DMS153 treated with DMSO at 0.1 percent for 48 hours (cell line): Measurements from ENCODE around the gene WWP2.
A peak's percentile ranks its signal among the peaks of the same experiment; 100 is the strongest.

Experiments
- DNase-seq: peaks from one replicate; lab custom pipeline; 2025; ENCODE audit not compliant: unreplicated experiment; lab: John Stamatoyannopoulos, UW

The WWP2 gene

DNA sequence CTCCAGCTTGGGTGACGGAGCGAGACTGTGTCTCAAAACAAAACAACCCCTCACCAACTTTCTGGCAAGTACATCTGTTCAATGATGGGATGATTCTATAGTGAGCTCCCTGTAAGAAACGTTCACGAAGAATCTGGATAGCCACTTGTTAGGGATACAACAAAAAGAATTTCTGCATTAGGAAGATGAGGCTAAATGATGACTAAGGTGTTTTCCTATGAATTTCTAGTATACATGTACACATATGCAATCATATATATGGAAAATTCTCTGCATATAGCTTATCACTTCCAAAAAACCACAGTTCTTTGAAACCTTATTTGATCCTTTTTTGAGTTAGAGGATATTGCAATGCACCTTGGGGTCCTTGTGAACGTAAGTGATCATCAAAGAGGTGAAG, 124.6 kb downstream of the WWP2 start:
- DNase-seq = no peak

DNA sequence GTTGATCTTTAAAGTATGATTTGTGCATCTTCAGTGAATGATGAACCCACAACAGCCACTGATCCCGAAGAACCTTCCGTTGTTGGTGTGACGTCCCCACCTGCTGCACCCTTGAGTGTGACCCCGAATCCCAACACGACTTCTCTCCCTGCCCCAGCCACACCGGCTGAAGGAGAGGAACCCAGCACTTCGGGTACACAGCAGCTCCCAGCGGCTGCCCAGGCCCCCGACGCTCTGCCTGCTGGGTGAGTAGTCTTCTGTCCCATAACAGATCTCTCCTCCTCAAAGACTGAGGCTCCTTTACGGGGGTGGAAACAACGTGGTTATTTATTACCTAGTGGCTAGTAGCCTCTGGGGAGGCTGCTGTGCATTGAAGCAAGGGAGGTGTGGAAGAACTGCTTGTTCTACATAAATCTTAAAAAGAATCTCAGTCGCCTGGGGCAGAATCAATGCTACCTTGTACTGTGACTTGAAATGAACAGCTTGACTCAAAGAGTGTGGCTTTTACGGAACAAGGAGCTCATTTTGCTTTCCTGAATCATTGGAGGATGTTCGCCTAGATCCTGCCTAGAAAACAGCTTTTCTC, 126.0 kb downstream of the WWP2 start:
- DNase-seq = no peak

DNA sequence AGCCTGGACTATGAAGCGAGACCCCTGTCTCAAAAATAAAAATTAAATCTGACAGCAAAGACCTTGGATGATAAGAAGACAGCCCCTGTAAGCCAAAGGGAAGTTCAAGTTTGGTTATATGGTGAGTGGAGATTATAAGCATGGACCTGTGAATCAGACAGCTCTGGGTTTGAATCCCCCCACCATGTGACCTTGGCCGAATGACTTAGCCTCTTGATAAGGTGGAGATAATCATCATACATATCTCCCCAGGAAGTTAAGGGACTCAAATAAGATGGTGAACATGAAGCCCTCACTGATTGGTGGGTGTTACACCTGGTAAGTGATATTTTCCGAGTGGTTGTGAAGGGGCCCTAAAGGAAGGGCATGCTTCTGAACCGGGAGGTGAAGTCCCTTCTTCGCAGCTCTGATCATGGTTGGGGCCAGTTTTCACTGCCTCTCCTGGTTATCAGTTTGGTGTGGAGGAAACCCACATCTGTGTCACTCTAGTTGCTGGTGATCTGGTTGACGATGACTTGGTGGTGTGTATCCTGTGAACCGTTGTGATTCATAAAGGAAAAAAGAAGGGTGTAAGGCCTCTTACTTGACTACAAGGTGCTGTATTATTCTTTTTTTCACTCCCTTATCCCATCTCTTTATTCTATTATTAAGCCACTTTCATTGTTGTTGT, 127.3 kb downstream of the WWP2 start:
- DNase-seq = no peak

DNA sequence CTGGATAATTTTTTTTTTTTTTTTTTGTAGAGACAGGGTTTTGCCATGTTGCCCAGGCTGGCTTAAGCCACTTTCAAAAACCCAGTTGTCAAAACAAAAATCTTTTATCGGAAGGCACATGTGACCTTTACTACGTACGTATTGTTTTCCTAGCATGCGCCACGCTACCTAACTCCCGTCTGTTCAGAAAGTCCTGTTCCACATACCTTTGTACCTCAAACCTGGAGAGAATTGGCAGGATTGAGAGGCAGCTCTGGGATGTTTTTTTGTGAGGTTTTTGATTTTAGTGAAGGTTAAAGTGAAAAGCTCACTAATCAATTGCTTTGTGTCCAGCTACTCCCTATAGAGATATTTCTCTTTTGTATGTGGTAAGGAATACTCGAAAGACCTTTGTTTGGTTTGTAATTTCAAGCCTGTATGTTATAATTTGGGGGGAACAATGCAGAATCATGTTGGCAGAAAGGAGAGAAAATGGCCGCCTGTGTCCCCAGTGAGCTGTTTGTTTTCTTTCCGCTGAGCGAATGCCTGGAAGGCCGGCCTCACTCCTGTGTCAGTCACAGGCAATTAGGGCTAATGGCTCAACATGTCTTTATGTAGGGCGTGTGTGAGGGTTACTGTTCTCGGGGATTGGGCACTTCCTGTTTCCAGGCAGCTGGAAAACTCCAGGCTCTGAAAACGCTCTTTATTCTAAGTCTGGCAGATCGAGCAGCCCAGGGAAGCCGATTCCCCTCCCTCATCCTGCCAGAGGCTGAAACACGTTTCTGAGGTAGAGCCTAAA, 128.2 kb downstream of the WWP2 start:
- peak; percentile 83 for DNase-seq

DNA sequence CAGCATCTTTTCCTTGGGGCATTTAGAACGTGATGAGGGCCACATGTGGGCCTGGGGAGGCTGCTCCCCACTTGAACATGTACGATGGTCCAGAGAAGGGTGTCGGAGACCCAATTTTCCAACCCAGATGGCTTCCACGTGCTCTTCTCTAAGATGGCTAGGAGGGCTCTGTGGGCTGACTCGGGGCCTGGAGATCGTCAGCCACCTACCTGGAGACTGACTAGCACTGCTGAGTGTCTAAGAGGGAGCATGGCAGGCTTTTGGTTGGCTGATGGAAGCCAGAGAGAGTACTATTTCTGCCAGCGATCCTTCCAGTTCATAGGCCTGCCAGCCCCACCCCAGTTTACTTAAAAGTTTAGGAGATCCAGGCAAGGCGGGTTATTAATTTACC, 128.8 kb downstream of the WWP2 start:
- DNase-seq = no peak

DNA sequence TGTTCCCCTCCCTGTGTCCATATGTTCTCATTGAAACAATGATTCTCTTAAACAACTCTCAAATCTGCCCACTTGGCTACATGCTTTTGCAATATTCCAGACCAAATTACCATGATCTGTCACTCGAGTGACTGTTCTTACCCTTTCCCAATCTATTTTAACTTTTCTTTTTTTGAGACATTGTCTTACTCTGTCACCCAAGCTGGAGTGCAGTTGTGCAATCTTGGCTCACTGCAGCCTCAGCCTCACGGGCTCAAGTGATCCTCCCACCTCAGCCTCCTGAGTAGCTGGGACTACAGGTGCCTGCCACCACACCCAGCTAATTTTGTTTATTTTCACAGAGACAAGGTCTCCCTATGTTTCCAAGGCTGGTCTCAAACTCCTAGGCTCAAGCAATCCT, 130.2 kb downstream of the WWP2 start:
- DNase-seq = no peak

DNA sequence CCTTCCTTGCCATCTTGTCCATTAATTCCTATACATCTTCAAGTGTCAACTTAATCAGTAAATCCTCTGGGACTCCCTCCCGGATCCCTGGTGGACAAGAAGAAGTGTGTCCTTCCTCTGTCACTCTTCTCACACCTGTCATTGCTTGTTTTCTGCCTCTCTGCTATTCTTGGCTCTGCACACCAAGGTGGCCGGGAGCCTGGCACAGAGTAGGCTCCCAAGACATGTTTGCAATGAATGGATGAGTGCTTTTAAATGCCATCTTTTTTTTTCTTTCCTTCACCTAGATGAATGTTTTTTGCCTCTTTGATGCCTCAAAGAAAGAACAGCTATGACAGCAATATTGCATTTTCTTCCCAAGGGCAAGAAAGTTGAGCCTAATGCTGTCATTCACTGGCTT, 131.0 kb downstream of the WWP2 start:
- DNase-seq = no peak

DNA sequence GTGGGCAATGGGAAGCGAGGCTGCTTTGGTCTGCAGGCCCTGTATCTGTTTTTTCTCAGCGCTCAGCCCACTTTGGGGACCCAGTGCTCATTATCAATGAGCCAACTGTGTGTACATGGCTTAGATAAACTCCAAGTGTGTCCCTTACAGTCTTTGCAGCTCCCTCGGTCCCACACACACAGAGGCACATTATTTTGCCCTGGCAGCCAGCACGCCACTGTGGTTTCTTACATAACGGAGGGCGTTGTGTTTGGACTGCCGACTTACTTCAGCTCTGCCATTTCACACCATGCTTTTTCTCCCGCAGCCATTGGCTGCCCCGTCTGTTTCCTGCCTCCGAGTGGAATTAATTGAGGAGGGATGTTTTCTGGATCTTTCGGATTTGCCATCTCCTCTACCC, 132.5 kb downstream of the WWP2 start:
- DNase-seq = no peak

DNA sequence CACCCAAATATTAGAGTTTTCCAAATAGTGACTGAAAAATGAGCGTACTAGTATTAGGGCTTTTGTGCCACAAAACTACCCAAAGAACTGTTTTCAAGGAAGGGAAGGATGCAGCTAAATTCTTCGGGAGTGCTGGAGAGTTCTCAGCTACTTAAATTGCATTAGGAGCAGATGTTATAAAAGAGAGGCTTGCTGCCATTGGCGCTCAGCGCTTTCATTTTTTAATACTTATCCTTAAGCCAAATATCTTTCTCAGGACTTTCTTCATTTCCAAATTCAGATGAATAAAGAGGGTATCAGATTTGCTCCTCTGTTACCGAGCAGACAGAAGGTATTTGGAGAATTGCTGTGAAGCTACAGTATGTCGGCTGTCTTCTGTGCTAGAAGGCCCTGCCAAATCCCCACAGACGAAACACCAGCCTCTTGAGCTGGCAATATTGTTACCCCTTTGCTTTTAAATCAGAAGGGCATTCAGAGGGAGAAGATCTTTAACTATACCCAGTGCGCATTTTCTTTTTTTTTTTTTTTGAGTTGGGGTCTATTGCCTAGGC, 141.8 kb downstream of the WWP2 start:
- no peak for DNase-seq

DNA sequence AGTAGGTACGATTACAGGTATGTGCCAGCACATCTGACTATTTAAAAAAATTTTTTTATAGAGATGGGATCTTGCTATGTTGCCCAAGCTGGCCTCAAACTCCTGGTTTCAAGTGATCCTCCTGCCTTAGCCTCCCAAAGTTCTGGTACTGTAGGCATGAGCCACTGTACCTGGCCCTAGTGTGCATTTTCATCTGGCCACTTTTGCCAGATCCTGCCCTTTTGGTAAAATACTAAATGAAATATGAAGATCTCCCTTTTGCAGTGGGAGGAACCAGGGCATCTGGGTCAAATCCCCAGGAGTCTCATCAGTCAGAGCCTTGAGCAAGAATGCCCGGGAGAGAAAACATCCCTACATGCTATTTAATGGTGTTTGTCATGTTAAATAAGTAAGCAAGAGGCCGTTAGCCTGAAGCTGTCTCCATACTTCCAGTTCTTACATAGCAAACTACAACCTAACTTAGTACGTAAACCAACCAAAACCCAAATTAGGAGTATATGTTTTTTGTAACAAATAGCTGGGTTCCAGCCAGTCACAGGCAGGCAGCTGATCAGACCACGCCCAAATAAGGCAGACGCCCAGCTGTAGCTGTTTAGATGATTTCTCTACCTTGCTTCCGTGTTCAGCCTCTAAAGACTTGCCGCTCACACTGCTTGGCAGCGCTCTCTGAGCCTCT, 142.5 kb downstream of the WWP2 start:
- no peak for DNase-seq

DNA sequence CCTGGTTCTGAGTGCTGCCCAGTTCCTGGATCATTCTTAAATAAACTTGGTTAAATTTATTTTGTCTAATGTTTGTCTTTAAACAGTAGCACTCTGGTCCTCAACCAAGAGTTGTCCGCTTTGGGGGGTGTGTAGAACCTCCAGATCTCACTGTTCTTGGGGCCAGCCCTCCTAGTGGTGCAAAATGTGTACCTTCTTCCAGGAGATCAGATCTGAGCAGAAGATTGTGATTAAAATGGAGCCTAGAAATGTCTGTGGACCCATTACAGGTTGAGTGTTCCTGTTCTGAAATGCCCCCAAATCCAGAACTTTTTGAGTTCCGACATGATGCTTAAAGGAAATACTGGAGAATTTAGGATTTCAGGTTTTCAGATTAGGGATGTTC, 143.0 kb downstream of the WWP2 start:
- DNase-seq = no peak

DNA sequence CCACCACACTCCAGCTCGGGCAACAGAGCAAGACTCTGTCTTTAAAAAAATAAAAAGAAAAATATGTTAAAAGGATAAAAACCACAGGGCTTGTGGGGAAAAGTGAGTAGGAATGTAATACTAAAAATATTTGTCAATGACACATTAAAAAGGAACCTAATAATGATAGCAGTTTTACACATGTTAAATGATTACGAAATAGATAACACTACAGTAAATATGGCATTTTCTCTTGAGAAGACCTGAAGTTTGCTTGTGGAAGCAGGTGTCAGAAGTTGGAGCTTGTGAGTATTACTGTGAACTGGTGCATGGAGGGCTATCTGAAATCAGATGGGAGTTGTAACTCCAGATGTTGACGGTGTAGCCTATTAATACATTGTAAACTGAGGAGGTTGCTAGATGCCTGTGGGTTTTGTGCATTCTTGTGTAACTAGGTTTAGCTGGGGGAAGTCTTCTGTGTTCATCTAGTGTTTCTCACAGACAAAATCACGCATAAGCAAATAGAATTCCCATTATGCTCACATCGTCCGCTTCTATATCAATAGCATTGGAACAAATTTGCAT, 144.8 kb downstream of the WWP2 start:
- DNase-seq = no peak

DNA sequence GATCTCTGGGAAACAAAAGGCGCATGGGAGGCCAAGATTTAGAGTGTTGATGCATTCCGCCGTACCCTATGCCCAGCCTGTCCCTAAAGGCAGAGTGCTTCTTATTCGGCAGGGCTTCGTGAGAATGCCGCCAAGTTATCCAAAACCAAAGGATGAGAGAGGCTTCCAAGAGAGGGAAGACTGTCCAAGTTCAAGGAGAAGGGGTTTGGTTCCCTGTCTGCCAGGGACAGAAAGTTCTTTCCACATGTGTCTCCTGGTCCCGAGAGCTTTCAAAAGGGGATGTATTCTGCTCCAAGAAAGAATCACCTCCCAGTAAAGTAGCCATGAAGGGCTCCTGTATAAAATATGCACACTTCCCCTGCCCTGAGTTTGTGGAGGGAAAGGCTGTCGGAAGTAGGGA, 146.9 kb downstream of the WWP2 start:
- no peak for DNase-seq

DNA sequence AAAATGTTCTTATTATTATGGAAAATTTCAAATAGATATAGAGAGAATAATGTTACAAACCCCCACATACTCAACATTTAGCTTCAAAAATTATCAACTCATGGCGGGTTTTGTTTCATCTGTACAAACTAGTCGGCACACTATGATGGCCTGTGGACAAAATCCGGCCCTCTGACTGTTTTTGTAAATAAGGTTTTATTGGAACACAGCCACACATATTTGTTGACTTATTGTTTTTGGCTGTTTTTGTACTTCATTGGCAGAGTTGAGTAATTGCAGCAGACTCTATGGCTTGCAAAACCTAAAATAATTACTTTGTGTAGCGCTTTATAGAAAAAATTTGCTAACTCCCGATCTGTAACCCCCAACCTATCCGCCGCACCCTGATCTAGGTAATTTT, 147.6 kb downstream of the WWP2 start:
- DNase-seq = no peak

DNA sequence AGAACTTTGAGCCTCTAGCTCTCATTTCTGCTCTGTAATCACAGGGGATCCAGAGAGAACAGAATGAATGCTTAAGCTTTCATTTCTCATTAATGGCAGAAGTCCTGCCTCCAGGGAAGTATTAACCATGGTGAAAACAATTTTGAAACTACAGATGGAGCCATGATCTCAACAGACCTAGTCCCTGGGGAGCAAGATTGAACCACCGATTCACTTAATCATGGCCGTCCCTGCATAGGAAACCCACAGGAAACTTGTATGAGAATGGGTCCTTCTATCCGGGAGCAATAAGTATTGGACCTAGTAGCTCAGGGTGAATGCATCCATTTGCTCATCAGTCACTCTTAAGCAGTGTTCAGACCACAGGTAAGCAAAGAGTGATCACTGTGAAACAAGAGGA, 148.8 kb downstream of the WWP2 start:
- DNase-seq = no peak

DNA sequence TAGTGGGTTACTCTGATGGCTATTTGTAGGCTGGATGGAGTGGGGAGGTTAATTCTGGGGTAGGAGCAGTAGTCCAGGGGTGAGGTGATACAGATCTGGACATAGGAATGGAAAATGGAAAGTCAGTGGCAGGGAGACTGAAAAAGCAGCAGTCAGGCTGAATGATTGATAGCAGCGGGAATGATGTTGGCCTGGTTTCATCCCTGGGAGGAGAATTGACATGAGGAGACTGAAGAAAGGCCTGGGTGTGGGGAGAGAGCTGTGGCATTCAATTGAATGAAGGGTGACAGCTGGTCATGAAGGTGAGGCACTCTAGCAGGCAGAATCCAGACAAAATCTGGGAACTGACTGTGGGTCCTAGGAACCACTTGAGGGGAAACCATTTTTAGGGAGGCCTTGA, 154.3 kb downstream of the WWP2 start:
- no peak for DNase-seq

DNA sequence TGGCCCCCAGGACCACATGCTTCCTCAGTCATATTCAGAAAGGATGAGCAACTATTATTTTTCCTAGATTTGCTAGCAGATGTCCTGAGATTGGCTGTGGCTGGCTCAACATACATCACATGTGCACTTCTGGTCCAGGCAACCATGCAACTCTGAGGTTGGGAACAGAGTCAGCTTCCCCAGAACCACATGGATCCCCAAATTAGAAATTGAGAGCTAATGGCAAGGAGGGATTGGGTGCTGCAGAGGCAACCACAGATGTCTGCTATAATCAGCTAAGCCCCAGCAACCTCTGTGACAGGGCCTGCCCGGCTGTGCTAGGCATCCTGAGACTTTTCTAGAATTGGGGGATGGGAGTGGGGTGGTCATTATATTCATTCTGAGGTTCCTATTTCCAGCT, 155.2 kb downstream of the WWP2 start:
- DNase-seq = no peak

DNA sequence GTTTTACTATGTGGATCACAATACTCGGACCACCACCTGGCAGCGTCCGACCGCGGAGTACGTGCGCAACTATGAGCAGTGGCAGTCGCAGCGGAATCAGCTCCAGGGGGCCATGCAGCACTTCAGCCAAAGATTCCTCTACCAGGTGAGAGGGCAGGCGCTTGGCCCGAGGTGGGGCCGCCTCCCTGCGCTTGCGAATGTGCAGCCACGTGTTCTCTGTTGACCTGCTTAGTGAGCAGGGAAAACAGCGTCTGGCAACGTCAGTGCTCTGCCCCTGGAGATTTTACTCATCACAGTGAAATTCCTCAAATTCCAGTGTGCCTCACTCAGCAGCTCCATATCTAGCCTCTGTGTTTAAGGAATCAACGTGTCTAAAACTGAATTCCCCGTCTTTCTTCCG, 155.6 kb downstream of the WWP2 start:
- DNase-seq = no peak

DNA sequence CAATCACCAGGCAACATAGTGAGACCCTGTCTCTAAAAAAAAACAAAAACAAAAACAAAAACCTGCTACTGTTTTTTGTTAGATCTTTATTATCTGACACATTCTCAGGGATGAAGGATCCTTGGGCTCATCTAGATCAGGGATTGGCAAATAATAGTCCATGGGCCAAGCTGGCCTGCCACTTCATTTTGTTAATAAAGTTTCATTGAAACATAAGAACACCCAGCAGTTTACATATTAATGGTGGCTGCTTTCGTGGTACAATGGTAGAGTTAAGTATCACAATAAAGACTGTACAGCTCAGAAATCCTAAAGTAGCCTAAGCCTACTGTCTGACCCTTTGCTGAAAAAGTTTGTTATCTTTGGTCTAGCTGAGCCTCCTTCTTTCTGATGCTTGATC, 156.1 kb downstream of the WWP2 start:
- no peak for DNase-seq

DNA sequence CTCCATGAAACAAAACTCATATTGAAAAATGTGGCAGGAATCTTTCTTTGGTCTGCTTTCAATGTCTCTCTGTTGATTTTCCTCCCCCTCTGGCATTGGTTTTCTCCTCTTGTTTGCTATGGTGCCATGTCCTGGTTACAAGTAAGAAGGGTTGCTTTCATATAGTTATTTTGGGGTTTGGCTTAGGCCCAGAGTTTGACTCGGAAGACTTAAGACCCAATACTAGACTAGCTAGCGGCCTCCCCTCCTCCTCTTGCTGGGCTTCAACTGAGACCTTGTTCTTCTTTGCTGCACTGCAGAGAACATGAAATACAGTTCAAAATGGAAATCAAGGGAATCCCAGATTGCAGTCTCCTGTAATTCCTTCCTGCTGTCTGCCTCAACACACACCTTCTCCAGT, 159.0 kb downstream of the WWP2 start:
- no peak for DNase-seq

DNA sequence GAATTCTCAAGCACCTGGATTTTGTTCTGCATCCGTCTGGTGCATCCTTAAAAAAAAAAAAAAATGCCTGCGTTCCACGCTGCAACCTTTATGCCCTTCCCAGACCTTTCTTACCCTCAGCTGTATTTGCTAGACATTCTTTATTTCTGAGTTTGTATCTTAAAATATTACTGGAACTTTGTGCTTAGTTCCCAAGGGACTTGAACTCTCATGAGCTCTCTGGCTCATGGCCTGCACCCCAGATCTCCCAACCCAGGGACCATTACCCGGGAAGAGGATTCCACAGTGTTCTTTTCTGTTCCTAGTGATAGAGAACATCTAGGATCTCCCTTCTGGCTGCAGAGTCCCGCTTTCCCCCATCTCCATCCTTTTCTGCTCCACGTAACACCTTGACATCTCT, 160.1 kb downstream of the WWP2 start:
- no peak for DNase-seq
